ENCODE data around the gene SAMD1.

- TF ChIP-seq POLR2AphosphoS5 (IDR thresholded peaks at IDR 0.05; ENCODE audit: low read depth) (no peak), CTCF (IDR thresholded peaks at IDR 0.05; ENCODE audit: insufficient read depth, low read length) (no peak)
Observed at GRCh38 chr19:14106840-14107239, 16.3 kb upstream of the SAMD1 start.

All from HL-60 (cell line).